GM19463 (cell line): ENCODE results near the gene OR10H3.
"Not testable (repeated sequence)": the region's sequence is repeated elsewhere in the genome, so short reads cannot be mapped to it uniquely, and the experiment has no call there.

Source experiments
- ATAC-seq: cut with Tn5 transposase; IDR thresholded peaks from one replicate; pipeline ENCODE4 v1.9.1; 2021; ENCODE audit warnings: mild to moderate bottlenecking, moderate library complexity; ENCODE audit not compliant: unreplicated experiment

Gene OR10H3

GRCh38 chr19:15737722-15738121, at the start of gene OR10H3:
Gene OR10H3 (plus strand): TSS chr19:15737985. CDS start chr19:15741393, 3,408 bp downstream.
- ATAC-seq: no peak

- ATAC-seq: no peak
These were observed 41.1 kb upstream of the OR10H3 start for GRCh38 chr19:15696654-15697194.

- ATAC-seq: no peak
These were observed 35.8 kb upstream of the OR10H3 start for GRCh38 chr19:15701757-15702533.

- no peak for ATAC-seq
These were observed 35.3 kb upstream of the OR10H3 start for GRCh38 chr19:15702534-15702930.

- ATAC-seq: no peak
These were observed 23.1 kb upstream of the OR10H3 start for GRCh38 chr19:15714638-15715037.

- ATAC-seq: no peak
These were observed 22.1 kb upstream of the OR10H3 start for GRCh38 chr19:15715642-15716041.

GRCh38 chr19:15717809-15718208, 20.0 kb upstream of the OR10H3 start:
- ATAC-seq: no peak

- no peak for ATAC-seq
These were observed 16.5 kb upstream of the OR10H3 start for GRCh38 chr19:15721268-15721667.

GRCh38 chr19:15722956-15723355, 14.8 kb upstream of the OR10H3 start:
- ATAC-seq: no peak

GRCh38 chr19:15727724-15728123, 10.1 kb upstream of the OR10H3 start, which contains the start of gene OR10H2:
Gene OR10H2 (plus strand): TSS chr19:15728024. CDS start chr19:15728044, 20 bp downstream.
- no peak for ATAC-seq

GRCh38 chr19:15730538-15730937, 7.2 kb upstream of the OR10H3 start:
- ATAC-seq: no peak

- ATAC-seq: no peak
These were observed 5.4 kb upstream of the OR10H3 start for GRCh38 chr19:15732388-15732787.

- no peak for ATAC-seq
These were observed 3.9 kb upstream of the OR10H3 start for GRCh38 chr19:15733895-15734294.

GRCh38 chr19:15740785-15741184, 3.0 kb downstream of the OR10H3 start:
- no peak for ATAC-seq

- no peak for ATAC-seq
These were observed 10.5 kb downstream of the OR10H3 start for GRCh38 chr19:15748239-15748638.

- no peak for ATAC-seq
These were observed 20.6 kb downstream of the OR10H3 start for GRCh38 chr19:15758379-15758778.

- no peak for ATAC-seq
These were observed 22.3 kb downstream of the OR10H3 start for GRCh38 chr19:15759962-15760565.

GRCh38 chr19:15769586-15769985, 31.8 kb downstream of the OR10H3 start:
- ATAC-seq: no peak

- not testable (repeated sequence) for ATAC-seq
These were observed 36.4 kb downstream of the OR10H3 start for GRCh38 chr19:15774159-15774558.

GRCh38 chr19:15775249-15775648, 37.5 kb downstream of the OR10H3 start:
- no peak for ATAC-seq

GRCh38 chr19:15776264-15776663, 38.5 kb downstream of the OR10H3 start:
- no peak for ATAC-seq
